Motor neuron (in vitro differentiated cells): ENCODE results near the gene GSKIP. TPM values are rescaled to one million over a fixed set of nuclear protein-coding genes. Genes with fewer than 3 reads are reported as not detected.
A peak's percentile ranks its signal among the peaks of the same experiment; 100 is the strongest.

Experiments
- ATAC-seq, 8 experiments: fragments of 200-7000 bp; cut with Tn5 transposase; replicated peaks in 6 of 8; 2 replicates each; pipeline ENCODE4 v1.8.0; 2021; ENCODE audit warnings: mild to moderate bottlenecking in 8 of 8, moderate library complexity in 8 of 8
- H3K27ac ChIP-seq, 2 donors: fragments of 250-450 bp; sonication (Bioruptor Pico); 2 replicates each; pipeline ENCODE4 v1.9.0; 2021; ENCODE audit warnings: antibody characterized with exemption in 2 of 2, mild to moderate bottlenecking in 2 of 2, moderate library complexity in 1 of 2
- H3K4me1 ChIP-seq, 2 donors: fragments of 250-450 bp; sonication (Bioruptor Pico); replicated peaks in 1 of 2; 2 replicates each; pipeline ENCODE4 v1.6.1; 2021; ENCODE audit warnings: antibody characterized with exemption in 2 of 2, mild to moderate bottlenecking in 2 of 2, moderate library complexity in 1 of 2
- H3K4me3 ChIP-seq, 5 donors: fragments of 250-450 bp; sonication (Bioruptor Pico); 2 replicates each; pipeline ENCODE4 v1.9.0; 2021; ENCODE audit warnings: antibody characterized with exemption in 5 of 5, mild to moderate bottlenecking in 5 of 5, moderate library complexity in 4 of 5
- WGBS, 10 experiments: fragments of 450-650 bp; shearing (Covaris generic); methylation state at CpG; one replicate each; pipeline ENCODE4 v1.0.0; 2022; 5-methylcytosine and 5-hydroxymethylcytosine counted together
- in situ Hi-C, 9 experiments: fragments of 400-800 bp; cut with MboI; loops; one replicate each; pipeline ENCODE4 v1.15.0; 2021; ENCODE audit warnings: low sequenced_read_pairs in 9 of 9, low pct_unique_long_range_greater_than_20kb in 2 of 9; ENCODE audit not compliant: unreplicated experiment in 9 of 9
- total RNA-seq, 8 experiments: library from RNA; unstranded; fragments of 300-600 nt; gene quantifications; 2 replicates each; pipeline versions ENCODE4 v1.2.3 to v1.2.4, GENCODE V29; 2022

GSKIP gene
- total RNA-seq, 8 experiments from 2014 or later, result 13.6 to 32.6 (median 24.6) TPM

DNA sequence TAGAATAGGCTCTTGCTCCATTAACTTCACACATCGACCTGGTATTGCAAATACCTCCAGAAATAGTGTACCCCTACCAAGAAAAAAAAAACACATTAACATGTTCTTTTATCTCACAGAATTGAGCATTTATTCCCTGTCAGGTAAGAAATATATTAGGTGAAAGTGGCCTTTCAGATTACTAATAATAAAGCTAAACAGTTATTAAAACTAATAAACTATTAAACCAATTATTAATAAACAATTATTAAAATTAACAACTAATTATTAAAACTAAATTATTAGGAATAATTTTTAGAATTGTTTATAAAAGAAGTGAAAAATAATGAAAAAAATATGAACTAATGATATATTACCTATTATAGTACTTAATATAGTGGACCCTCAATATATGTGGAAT is 21.4 kb downstream of the GSKIP start:
- Histone ChIP-seq H3K27ac (no peak overlapping the region), H3K4me1 (no peaks in the 10 kb centered on the region), H3K4me3 (no peak overlapping the region)
- ATAC-seq, result no peak
- in situ Hi-C loops, result no loop called here
- WGBS, 10 experiments, result 0 to 100% (median 38%) methylated on average over 1 of the region's 1 CpG; no CpG with 5 or more reads in 4 of the 10 experiments

DNA sequence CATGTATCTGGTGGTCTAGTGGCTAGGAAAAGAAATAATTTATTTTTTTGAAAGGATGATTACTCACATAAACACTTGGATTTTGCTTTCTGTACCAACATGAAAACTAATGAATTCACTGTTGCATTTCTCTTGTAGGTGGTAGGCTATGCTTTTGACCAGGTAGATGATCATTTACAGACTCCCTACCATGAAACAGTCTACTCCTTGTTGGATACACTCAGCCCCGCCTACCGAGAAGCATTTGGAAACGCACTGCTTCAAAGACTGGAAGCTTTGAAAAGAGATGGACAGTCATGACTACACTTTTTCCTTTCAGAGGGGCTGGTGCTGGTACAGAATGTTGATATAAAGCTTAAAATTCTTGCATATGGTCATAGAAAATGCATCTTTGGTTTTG is 22.1 kb downstream of the GSKIP start:
- no peak overlapping the region for H3K27ac ChIP-seq
- 58 to 87% (median 75%) methylated on average over 1 to 3 of the region's 3 CpGs; no CpG with 5 or more reads in 3 of the 10 experiments for WGBS, 10 experiments
- H3K4me3 ChIP-seq, result no peak overlapping the region
- in situ Hi-C loops, result no loop called here
- no peaks in the 10 kb centered on the region for H3K4me1 ChIP-seq
- ATAC-seq, result peak in 1 of 8 experiments; percentile 57

DNA sequence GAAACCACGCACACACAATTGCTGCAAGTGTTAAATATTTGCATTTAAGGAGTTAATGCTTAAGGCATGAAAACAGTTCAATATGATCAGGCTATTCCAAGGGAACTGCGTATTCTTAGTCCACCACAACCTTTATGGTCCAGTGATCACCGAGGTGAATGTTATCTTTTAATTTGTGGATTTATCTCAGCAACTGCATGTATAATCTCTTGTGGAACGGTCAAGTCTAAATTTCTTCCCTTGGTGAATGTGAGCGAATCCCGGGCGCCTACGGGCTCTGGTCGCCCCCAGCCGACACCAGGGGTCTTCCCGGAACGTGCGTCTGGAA is 27.6 kb downstream of the GSKIP start:
- ATAC-seq, result no peak
- 5 to 60% (median 29%) methylated on average over 1 to 13 of the region's 13 CpGs; no CpG with 5 or more reads in 1 of the 10 experiments for WGBS, 10 experiments
- H3K4me1 ChIP-seq, result peaks cover 0 to 4% of the 10 kb centered on the region in 2 donors
- in situ Hi-C loops, result no loop called here
- peak overlapping the region in 1 of 2 donors; percentile 57 for H3K27ac ChIP-seq
- H3K4me3 ChIP-seq, result peak overlapping the region; percentile 44 to 57 (median 45)

DNA sequence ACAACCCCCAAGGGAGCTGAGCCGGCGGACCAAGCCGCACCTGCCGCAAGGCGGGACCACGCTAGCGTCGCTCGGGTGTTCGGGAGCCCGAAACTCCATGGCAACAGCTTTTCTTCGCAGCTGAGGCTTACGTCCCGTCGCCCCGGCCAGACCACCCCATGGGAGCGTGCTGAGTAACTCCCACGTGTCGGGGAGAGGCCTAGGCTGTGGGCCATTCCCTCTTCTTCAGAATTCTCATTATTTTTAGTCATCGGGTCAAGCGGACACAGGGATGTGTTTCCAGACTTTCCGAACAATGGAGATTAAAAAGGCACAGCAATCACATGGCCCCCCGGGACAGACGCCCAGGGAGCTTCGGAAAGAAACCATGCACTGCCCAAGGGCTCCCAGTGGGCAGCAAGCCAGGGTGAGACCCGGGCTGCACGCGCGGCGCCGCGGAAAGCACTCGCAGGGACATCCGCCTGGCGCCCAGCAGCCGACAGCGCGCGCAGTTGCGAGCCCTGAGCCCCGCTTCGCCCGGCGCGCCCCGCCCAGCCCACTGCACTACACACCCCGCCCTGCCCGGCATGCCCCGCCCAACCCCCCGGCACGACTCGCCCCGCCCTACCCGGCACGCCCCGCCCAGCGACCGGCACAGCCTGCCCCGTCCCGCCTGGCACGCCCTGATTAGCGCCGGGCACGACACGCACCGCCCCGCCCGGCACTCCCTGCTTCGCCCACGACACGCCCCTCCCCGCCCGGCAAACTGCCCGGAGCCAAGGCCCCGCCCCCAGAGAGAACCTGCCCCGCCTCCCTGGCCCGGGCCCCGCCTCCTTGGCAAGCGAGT is 28.2 kb downstream of the GSKIP start:
- peak; percentile 86 to 93 (median 88) for ATAC-seq
- in situ Hi-C loops, result no loop called here
- H3K4me3 ChIP-seq, result peak overlapping the region; percentile 44 to 57 (median 45)
- peaks cover 0 to 4% of the 10 kb centered on the region in 2 donors for H3K4me1 ChIP-seq
- 0 to 2% (median 0%) methylated on average over 3 to 14 of the region's 79 CpGs; no CpG with 5 or more reads in 3 of the 10 experiments for WGBS, 10 experiments
- H3K27ac ChIP-seq, result peak overlapping the region; percentile 29 to 57

DNA sequence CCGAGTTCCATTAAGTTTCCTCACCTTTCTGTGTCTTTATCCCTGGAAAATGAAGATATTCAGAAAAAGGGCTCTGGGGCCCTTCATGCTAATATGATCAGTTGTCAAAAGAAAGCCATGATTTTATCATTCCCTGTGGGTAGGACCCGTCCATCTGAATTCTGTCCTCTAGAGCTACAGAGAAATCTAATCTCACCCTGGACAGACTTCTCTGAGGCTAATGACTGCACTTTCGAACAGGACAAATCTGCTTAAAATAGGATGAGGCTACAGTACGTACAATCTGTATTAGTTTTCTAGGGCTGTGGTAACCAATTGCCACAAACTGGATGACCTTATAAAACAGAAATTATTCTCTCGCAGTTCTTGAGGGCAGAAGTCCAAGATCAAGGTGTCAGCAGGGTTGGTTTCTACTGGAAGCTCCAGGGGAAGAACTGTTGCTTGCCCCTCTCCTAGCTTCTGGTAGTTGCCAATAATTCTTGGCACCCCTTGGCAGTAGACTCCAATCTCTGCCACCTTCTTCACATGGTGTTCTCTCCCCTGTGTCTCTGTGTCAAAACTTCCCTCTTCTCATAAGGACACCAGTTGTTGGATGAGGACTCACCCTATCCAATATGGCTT is 29.9 kb downstream of the GSKIP start:
- Histone ChIP-seq H3K27ac (no peak overlapping the region), H3K4me3 (peak overlapping the region in 1 of 5 donors; percentile 57), H3K4me1 (peaks cover 0 to 4% of the 10 kb centered on the region in 2 donors)
- 53 to 100% (median 76%) methylated on average over 1 to 5 of the region's 5 CpGs; no CpG with 5 or more reads in 2 of the 10 experiments for WGBS, 10 experiments
- in situ Hi-C loops, result no loop called here
- no peak for ATAC-seq

DNA sequence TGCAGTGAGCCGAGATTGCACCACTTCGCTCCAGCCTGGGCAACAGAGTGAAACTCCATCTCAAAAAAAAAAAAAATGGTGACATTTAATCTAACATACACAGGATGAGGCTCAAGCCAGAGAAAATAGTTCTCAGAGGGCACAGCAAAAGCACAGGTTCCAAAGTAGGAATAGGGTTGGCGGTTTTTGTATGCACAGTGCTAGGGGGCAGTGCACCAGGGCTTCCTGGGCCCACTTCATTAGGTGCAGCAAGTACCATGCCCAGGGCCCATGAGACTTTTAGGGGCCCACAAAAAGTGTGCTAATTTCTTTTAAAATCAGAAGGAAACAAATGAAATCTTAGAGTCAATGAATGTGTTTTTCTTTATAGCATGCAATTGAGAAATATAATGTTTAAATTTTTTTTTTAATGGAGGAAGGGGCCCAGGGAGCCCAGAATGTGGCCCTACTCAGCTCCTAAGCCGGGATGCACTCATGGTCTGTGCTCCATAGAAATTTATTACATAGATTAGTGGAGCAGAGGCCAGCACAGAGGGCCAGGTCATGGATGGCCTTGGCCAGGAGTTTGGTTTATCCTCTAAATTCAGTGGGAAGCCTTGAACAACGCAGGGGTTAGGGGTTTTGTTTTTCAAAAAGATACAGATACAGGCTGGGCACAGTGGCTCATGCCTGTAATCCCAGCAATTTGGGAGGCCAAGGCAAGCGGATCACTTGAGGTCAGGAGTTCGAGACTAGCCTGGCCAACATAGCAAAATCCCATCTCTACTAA is 30.9 kb downstream of the GSKIP start:
- no peak for ATAC-seq
- 43 to 100% (median 94%) methylated on average over 1 to 6 of the region's 7 CpGs; no CpG with 5 or more reads in 1 of the 10 experiments for WGBS, 10 experiments
- peaks cover 0 to 4% of the 10 kb centered on the region in 2 donors for H3K4me1 ChIP-seq
- no peak overlapping the region for H3K27ac ChIP-seq
- in situ Hi-C loops, result no loop called here
- H3K4me3 ChIP-seq, result no peak overlapping the region

DNA sequence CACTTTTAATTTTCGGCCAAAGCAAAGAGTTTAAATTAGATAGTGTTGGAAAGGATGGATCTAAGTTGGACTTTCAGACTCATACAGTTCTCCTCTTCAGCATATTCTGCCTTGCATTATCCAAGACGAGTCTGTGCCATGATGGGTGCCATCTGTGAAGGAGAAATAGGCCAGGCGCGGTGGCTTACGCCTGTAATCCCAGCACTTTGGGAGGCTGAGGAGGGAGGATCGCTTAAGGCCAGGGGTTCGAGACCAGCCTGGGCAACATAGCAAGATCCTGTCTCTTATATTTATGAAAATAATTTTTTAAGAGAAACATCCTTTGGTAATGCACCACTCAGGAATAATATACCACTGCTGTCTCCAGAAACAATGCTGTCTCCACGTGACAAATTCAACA is 35.1 kb downstream of the GSKIP start:
- in situ Hi-C loops, result no loop called here

DNA sequence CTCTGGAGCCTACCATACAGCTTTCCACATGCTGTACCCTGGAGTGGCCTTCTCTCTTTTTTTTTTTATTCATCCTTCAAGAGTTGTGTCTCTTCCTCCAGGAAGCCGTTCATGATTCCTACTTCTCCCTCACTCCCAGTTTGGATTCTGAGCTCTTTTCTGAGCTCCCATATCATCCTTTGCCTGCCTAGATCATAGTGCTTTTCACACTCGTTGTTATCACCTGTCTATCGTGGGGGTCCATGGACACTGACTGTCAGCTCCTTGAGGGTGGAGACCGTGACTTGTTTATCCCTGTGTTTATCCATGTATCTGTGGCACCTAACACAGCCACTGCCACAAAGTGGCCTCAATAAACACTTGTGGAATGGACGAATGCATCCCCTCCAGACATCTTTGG is 35.6 kb downstream of the GSKIP start:
- H3K27ac ChIP-seq, result no peak overlapping the region
- WGBS, 10 experiments, result 33 to 100% (median 84%) methylated on average over 1 to 4 of the region's 5 CpGs; no CpG with 5 or more reads in 2 of the 10 experiments
- no peak overlapping the region for H3K4me3 ChIP-seq
- H3K4me1 ChIP-seq, result no peaks in the 10 kb centered on the region
- no peak for ATAC-seq
- in situ Hi-C loops, result no loop called here

More for the DNA sequence above, 35.1 kb downstream of the GSKIP start:
- H3K4me1 ChIP-seq, result no peaks in the 10 kb centered on the region
- whole genome bisulfite sequencing, 10 experiments, result 0 to 100% (median 81%) methylated on average over 1 to 8 of the region's 8 CpGs; no CpG with 5 or more reads in 4 of the 10 experiments
- H3K4me3 ChIP-seq, result no peak overlapping the region
- ATAC-seq, result no peak
- no peak overlapping the region for H3K27ac ChIP-seq

DNA sequence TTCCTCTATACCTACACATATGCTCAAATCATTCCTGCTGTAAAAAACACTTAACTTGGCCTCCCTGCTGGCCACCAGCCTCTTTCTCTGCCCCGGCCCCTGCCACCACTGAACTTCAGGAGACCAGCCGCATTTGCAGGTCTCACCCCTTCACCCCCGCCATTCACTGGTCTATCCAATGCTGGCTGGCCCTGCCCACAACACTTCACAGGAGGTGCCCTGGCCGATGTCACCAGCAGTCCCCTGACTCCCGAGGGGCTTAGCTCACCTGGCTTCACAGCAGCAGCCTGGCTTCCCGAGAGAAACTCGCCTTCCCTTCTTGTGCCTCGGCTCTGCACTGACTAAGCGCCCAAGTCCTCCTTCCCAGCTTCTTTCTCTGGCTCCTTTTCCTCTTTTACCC is 36.1 kb downstream of the GSKIP start:
- WGBS, 10 experiments, result 40 to 100% (median 78%) methylated on average over 1 to 5 of the region's 9 CpGs; no CpG with 5 or more reads in 2 of the 10 experiments
- ATAC-seq, result no peak
- no peak overlapping the region for H3K4me3 ChIP-seq
- in situ Hi-C loops, result no loop called here
- H3K4me1 ChIP-seq, result no peaks in the 10 kb centered on the region
- H3K27ac ChIP-seq, result no peak overlapping the region

DNA sequence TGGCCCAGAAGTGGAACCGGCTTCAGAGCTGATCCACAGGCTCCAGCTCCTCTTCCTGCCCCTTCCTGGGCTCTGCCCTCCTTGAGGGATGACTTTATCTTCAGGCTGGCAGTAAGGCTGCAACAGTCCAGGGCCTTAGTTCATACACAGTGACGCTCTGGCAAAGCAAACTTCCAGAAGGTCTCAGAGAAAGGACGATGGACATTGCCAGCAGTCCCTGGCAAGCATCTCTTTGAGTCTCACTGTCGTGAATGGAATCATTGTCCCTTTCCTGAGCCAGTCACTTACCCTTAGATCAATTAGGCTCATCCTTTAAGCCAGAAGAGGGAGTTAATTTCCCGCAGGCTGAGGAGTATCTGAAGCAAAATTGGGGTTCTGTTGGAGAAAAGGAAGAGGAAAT is 37.2 kb downstream of the GSKIP start:
- in situ Hi-C loops, result loop anchor here in 3 of 9 experiments (10.0 to 25.0 kb wide), 2 partner anchors 88 to 106 kb away; no protein-coding TSS in a partner anchor
- 83 to 100% (median 88%) methylated on average over 2 to 5 of the region's 5 CpGs; no CpG with 5 or more reads in 6 of the 10 experiments for WGBS, 10 experiments
- Histone ChIP-seq H3K27ac (no peak overlapping the region), H3K4me1 (no peaks in the 10 kb centered on the region), H3K4me3 (no peak overlapping the region)
- ATAC-seq, result no peak

DNA sequence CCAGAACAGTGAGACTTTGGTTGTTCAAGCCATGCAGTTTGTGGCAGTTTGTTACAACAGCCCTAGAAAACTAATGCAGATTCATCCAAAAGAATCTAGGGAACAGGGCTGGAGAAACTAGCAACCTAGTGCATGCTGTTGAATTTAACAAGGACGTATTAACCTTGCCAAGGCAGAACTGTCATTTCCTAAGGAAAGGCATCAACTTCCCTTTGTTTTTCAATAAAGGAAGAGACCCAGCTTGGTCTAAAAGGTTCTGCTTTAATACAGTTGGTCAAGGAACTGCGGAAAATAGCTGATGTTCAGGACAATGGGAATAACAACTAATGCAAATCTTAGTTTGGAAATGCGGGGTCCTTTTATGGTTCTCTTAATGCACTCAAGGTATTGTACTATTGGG is 40.1 kb downstream of the GSKIP start:
- in situ Hi-C loops, result loop anchor here in 3 of 9 experiments (10.0 to 25.0 kb wide), 2 partner anchors 91 to 109 kb away; no protein-coding TSS in a partner anchor
- Histone ChIP-seq H3K27ac (no peak overlapping the region), H3K4me3 (no peak overlapping the region), H3K4me1 (no peaks in the 10 kb centered on the region)
- no peak for ATAC-seq
- 0 to 100% (median 85%) methylated on average over 1 to 3 of the region's 3 CpGs; no CpG with 5 or more reads in 1 of the 10 experiments for WGBS, 10 experiments

DNA sequence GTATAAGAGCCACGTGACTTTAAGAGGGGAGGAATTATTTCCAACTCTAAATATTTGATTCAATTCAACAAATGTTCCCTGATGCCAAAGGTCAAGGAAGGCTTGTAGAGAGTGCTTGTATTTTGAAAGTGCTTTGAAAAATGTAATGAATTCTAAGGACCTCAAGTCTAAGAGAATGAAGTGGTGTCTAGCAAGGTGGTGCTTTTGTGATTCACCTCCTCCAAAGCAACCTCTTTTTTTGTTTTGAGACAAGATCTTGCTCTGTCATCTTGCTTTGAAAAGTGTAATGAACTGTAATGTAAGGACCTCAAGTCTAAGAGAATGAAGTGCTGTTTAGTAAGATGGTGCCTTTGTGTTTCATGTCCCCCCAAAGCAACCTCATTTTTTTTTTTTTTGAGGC is 42.4 kb downstream of the GSKIP start:
- Histone ChIP-seq H3K4me1 (no peaks in the 10 kb centered on the region), H3K4me3 (no peak overlapping the region), H3K27ac (no peak overlapping the region)
- in situ Hi-C loops, result loop anchor here in 3 of 9 experiments (10.0 to 25.0 kb wide), 2 partner anchors 93 to 111 kb away; no protein-coding TSS in a partner anchor
- 69 to 100% (median 100%) methylated on average over 1 of the region's 1 CpG; no CpG with 5 or more reads in 4 of the 10 experiments for WGBS, 10 experiments
- no peak for ATAC-seq
